NCI-H1694 (cell line): ENCODE results near the gene GUCY2F.

Source experiments
- DNase-seq: peaks from one replicate; lab custom pipeline; 2025; lab: John Stamatoyannopoulos, UW

The GUCY2F gene

GRCh38 chrX:109336141-109336540, 145.7 kb downstream of the GUCY2F start:
- DNase-seq: no peak

GRCh38 chrX:109327251-109327650, 154.6 kb downstream of the GUCY2F start:
- no peak for DNase-seq
